PC-9 (cell line): ENCODE data around the gene ZFP62.

ENCODE experiments used
- CTCF ChIP-seq: fragments of 200-600 bp; sonication (generic); conservative IDR thresholded peaks from 2 replicates; pipeline ENCODE4 v1.6.1; 2017; ENCODE audit warnings: mixed run types, antibody characterized with exemption, mild to moderate bottlenecking, moderate library complexity
- EZH2 ChIP-seq: fragments of 200-600 bp; sonication (generic); IDR thresholded peaks from 2 replicates; pipeline ENCODE4 v1.8.0; 2017; ENCODE audit warnings: antibody characterized with exemption, low read depth

GRCh38 chr5:180803181-180804128, 57.6 kb downstream of the ZFP62 start:
- TF ChIP-seq EZH2: no peak
- no peak for TF ChIP-seq CTCF
